NB4 (cell line): ENCODE data around the gene KPNA6.

ENCODE experiments used
- MYC ChIP-seq: IDR thresholded peaks from 2 replicates; pipeline ENCODE4 v1.6.1; 2011; ENCODE audit warnings: low read depth, low read length
- POLR2A ChIP-seq: IDR thresholded peaks from 2 replicates; pipeline ENCODE4 v1.6.1; 2011; ENCODE audit warnings: mild to moderate bottlenecking; ENCODE audit not compliant: insufficient read length; ENCODE audit errors: extremely low read depth

- no peak for TF ChIP-seq MYC
- TF ChIP-seq POLR2A, result no peak
Measured at GRCh38 chr1:32151319-32151787, 43.5 kb downstream of the KPNA6 start.
